Measurements from ENCODE around the gene MRPL2. TPM values are rescaled to one million over a fixed set of nuclear protein-coding genes. Genes with fewer than 3 reads are reported as not detected.
A peak's percentile ranks its signal among the peaks of the same experiment; 100 is the strongest.

The MRPL2 gene
- 24.5 TPM for total RNA-seq

DNA sequence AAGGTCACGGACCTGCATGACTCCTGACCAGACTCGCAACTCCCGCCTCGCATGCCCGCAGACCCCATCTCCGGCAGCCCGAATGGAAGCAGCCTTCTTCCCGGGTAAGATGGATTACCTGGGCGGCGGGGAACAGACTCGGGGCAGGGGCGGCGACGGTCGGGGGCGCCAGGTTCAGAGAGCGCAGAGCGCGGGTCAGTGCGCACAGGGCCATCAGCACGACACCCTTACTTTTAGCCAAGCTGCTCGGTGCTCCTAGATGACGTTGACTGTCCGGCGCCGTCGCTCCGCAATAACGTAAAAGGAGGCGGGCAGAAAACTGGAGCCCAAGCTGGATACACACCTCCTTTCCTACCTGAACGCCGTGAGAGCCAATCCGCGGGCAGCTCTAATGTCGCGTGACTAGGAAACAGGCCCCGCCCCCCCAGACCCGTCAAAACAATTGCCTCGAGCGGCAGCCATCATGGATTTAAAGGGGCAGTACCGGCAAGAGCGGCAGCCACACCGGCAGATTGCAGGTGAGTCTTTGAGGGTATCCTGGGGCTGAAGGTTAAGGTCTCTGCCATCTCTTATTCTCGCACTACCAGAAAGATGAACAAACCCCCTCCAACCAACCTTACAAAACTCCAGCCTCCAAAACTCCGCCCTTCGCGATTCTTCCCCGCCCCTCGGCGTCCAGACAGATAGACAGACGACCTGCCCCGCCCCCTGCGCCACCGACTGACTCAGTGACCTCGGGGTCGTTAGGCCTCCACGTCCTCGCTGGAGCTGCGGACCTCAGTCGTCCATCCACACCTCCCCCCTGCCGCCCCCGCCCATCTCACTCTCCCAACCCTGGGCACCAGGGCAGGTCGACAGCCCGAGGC lies at the start of gene MRPL2, which contains the start of gene KLC4:
TSS of gene MRPL2 (minus strand) at position 267 of the 866 bp plus-strand sequence. CDS start at position 214, 53 bp downstream.
TSS of gene KLC4 (plus strand) at position 464 of the 866 bp plus-strand sequence. CDS start 1,705 bp downstream, outside the sequence.
- DNase-seq (ENCODE audit: low read depth in 2 of 3, low spot score in 2 of 3): peak; percentile 86 to 99 (median 99)

DNA sequence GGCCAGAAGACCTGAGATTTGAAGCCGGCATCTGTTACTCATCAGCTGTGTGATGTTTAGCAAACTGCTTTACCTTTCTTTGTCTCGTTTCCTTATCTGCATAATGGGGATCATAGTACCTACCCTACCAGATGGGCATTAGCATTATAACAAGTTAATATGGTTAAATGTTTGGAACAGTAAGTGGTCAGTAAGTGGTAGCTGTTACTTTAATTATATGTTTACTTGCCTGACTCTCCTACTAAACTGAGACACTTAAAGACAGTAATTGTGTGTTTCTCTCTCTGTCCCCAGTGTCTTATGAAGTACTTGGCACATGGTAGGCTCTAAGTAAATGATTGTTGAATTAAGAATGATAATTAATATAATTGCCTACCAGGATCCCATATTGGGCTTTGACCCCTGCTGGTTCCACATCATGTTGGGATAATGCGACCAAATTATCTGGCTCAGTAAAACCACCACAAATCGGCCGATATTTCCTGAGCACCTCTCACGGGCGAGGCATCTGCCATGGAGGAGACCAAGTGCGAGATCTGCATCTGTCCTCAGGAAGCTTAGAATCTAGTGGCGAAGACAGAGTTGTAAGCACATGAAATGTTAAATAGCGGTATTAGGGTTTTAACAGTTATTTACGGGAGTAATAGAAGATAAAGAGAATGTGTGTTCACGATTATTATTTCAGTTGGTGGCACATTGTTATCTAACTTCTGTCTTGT lies 48.3 kb upstream of the MRPL2 start:
- DNase-seq (ENCODE audit: low read depth in 2 of 3, low spot score in 2 of 3): no peak

DNA sequence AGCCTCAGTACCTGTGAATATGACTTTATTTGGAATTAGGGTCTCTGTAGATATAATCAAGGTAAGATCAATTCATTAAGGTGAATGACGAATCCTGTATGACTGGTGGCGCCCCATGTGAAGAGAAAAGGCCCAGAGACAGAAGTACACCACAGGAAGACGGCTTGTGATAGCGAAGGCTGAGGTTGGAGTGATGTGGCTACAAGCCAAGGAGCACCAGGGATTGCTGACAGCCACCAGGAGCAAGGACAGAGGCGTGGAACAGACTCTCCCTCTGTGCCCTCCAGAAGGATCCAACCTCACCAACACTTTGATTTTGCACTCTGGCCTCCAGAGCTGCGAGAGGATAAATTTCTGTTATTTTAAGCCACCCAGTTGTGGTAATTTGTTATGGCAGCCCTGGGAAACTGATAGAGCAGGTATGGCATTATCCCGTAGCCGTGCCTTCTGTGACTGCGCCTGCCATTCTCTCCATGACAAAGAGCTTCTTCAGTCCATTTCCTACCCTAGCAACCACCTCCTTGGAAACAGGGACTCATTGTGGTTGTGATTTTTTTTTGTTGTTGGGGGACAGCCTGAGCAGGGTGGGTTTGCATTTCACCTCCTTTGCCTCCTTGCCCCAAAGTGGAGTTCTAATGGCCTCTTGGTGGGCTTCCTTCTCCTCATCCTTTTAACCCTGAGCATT lies 46.4 kb upstream of the MRPL2 start:
- DNase-seq (ENCODE audit: low read depth in 2 of 3, low spot score in 2 of 3): no peak

DNA sequence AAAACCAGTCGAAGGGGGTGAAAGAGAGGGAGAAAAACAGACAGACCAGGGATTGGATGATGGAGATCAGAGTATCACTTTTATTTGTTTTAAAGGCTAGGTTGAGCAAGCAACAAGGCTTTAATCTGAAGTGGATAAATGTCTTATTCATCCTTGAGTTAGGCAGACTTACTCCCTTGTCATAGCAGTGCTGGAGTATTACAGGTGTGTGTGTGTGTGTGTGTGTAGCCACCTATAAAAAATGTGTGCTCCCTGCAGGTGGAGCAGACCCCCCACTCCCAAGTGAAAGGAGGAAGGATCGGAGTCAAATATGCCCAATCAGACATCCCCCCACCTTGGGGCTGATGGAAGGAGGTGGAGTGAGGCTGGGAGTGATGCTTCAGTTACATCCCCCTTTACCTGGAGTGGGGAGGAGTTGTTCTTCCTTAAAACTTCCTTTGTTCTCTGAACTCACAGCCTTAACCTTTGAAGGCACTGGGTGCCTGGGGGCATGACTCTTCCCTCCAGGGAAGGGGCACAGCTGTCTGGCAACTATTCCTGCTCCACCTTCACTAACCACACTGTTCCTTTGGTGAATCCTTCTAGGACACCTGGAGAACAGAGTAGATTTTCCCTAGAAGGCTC lies 44.1 kb upstream of the MRPL2 start:
- DNase-seq (ENCODE audit: low read depth in 2 of 3, low spot score in 2 of 3): no peak

DNA sequence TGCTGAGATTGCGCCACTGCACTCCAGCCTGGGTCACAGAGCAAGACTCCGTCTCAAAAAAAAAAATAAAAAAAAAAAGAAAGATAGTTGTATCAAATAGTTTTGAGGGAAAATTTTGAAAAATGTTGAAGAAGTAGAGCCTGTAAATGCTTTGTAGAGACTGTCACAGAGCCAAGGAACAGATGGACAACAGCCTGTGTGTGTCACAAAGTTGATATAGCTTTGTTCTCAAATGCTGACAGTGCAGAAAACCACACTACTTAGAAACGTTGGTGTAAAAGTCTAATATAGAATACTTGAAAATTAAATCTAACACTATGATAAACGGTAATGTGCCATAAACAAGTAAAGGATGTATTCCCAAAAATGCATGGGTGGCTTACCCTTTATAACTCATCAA lies 42.3 kb upstream of the MRPL2 start:
- DNase-seq (ENCODE audit: low read depth in 2 of 3, low spot score in 2 of 3): no peak

DNA sequence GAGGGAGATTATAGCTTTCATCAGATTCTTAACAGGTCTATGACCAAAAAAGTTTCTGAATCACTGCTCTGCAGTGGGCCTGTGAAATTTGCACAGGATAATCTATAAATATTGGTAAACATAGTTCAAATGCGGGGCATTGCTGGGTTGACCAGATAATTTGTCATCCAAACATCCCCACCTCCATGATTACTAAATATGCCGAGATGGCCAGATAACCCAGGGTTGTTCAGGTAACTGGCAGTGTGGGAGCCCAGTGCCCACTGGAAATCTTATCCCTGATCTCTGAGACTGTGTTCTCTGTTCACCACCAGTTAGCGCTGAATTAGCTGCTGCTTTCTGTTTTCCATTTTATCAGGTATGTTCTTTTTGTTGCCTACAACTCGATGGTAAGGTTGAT lies 38.3 kb upstream of the MRPL2 start:
- DNase-seq (ENCODE audit: low read depth in 2 of 3, low spot score in 2 of 3): no peak

DNA sequence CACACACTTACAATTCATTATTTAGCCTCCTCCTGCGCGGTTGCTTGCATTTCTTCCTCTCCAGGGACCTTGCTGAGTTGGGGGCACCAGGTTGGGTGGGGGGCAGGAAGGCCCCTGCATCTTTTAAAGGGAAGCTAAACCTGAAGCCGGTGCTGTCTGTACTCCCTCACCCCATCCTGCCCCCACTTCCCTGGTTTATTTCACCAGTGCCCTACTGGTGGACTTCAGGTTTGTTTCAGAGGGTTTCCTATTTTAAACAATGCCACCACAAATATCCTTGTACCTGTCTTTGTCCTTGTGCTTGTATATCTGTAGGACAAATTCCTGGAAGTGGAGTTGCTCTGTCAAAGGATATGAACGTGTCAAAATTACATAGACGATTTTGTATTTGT lies 37.9 kb upstream of the MRPL2 start:
- DNase-seq (ENCODE audit: low read depth in 2 of 3, low spot score in 2 of 3): no peak

DNA sequence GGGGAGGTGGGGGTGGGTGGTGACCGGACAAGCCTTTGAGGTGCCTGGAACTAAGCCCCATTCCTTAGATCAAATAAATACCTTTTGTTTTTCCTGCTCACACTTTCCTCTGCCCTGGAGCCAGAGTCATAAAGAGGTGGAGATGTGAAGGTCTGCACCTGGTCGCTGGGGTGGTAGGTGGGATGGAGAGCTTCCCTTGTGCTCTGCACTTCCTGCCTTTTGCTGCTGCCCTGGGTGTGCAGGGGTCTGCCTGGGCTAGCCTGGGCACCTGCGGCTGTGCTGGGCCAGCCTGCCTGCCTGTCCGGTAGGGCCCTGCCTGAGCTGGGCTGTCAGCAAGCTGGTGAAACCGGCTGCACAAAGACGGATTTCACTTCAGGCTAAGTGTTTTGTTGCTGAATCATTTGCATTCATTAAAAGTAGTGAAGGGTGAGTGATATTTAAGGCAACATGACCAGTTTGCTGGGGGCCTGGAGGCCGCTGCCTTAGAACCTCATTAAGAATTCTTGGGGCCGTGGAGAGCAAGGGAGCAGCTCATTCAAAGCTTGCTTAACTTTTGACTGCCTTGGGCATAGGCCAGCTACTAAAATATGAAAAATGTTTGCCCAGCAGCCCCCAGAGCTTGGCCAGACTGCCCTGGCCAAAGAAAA lies 37.3 kb upstream of the MRPL2 start:
- peak in 1 of 3 donors; percentile 44 for DNase-seq (ENCODE audit: low read depth in 2 of 3, low spot score in 2 of 3)

DNA sequence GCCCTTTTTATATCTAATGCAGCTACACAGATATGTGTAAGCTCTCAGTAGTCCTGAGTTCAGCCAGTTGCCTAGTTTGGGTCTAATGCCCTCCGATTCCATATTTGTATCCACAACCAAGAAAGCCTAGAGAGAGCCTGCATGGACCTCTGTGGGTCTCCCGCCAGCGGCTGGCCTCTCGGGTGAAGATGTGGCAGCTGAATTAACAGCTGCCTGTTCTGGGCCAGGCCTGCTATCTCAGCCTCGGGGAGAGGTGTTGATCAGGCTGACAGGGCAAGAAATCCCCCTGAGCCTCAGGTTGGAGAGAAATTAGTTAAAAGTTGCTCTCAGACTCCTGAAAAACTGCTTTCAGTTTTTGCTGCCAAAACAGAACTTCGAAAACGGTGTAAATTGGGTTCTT lies 36.7 kb upstream of the MRPL2 start:
- no peak for DNase-seq (ENCODE audit: low read depth in 2 of 3, low spot score in 2 of 3)

DNA sequence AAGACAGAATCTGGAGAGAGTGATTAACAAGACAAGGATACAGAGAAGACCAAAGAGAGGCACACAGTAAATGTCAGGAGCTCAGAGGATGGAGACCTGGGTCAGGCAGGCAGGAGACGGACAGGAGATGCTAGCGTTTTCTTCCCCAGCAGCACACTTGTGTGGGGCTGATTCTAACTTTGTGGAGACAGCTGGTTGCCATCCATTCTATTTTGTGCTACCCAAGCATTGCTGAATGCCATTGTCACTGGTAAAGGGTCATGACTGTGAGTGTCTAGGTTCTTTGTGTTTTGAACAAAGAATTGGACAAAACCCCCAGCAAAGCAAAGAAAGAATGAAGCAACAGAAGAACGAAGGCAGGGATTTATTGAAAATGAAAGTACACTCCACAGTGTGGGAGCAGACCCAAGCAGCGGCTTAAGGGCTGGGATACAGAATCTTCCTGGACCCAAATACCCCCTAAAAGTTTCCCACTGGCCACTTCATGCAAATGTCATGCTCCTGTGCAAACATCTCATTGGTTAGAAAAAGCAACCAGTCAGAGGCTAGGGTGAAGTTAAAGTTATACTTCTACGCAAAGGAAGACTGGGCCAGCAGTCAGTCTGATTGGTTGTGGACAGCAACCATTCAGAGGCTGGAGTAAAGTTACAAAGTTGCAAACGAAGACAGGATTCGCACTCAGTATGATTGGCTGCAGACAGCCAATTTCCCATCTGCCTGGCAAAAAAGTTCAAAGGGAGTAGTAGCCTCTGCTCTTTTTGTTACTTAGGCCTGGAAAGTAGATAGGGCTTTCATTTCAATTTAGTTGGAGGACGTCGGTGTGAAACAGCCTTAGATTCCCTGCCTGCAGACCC lies 34.4 kb upstream of the MRPL2 start:
- peak in 1 of 3 donors; percentile 48 for DNase-seq (ENCODE audit: low read depth in 2 of 3, low spot score in 2 of 3)

DNA sequence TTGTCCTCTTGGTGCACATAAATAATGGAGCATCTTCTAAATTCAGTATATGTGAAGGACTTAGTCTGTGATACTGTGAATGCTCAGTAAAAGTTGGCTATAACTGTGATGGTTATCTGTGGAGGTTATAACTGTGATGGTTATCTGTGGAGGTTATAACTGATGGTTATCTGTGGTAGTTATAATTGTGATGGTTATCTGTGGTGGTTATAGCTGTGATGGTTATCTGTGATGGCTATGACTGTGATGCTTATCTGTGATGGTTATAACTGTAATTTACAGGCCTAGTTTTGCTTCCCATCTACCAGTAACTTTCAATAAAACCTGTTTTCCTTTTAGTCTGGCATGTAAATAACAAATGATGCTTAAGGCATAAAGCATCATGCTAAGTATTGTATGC lies 33.4 kb upstream of the MRPL2 start:
- DNase-seq (ENCODE audit: low read depth in 2 of 3, low spot score in 2 of 3): no peak

DNA sequence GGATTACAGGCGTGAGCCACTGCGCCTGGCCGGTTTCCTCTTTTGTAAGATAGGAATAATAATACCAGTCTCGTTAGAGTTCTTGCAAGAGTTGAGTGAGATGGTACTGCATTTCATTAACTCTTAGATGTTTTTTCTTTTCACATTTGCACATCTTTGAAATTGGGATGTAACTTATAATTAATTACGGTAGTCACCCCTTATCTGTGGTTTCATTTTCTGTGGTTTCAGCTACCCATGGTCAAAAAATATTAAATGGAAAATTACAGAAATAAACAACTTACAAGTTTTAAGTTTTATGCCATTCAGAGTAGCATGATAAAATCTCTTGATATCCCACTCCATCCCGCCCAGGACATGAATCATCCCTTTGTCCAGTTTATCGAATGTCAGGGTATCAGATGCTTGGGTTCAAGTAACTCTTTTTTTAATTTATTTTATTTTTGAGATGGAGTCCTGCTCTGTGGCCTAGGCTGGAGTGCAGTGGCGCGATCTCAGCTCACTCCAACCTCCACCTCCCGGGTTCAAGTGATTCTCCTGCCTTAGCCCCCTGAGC lies 32.3 kb upstream of the MRPL2 start:
- no peak for DNase-seq (ENCODE audit: low read depth in 2 of 3, low spot score in 2 of 3)

DNA sequence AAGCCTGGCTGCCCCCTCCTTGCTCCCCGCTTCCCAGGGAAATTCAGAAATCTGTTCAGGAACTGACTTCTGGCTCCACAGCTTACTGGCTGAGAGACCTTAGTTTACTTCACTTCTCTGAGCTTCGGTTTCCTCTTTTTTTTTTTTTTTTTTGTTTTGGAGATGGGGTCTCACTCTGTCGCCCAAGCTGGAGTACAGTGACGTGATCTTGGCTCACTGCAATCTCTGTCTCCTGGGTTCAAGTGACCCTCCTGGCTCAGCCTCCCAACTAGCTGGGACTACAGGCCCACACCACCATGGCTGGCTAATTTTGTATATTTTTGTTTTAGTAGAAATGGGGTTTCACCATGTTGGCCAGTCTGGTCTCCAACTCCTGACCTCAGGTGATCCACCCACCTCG lies 31.8 kb upstream of the MRPL2 start:
- DNase-seq (ENCODE audit: low read depth in 2 of 3, low spot score in 2 of 3): no peak

DNA sequence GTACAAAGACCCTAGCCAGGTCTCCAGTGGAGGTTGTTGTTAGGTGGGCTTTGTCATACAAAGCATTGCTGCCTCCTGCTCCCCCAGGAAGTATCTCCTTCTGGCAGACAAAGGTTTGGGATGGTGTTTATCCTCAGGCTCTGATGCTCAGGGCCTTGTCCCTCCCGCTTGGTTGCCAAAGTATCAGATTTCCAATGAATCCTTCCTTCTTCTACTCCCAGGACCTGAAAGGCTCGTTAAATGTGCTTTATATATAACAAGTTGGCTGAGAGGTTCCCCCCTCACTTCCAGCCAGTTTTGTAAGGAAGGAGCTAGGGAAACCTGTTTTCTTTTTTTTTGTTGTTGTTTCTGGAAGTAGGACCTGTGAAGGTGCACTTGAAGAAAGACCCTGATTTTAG lies 31.3 kb upstream of the MRPL2 start:
- no peak for DNase-seq (ENCODE audit: low read depth in 2 of 3, low spot score in 2 of 3)

DNA sequence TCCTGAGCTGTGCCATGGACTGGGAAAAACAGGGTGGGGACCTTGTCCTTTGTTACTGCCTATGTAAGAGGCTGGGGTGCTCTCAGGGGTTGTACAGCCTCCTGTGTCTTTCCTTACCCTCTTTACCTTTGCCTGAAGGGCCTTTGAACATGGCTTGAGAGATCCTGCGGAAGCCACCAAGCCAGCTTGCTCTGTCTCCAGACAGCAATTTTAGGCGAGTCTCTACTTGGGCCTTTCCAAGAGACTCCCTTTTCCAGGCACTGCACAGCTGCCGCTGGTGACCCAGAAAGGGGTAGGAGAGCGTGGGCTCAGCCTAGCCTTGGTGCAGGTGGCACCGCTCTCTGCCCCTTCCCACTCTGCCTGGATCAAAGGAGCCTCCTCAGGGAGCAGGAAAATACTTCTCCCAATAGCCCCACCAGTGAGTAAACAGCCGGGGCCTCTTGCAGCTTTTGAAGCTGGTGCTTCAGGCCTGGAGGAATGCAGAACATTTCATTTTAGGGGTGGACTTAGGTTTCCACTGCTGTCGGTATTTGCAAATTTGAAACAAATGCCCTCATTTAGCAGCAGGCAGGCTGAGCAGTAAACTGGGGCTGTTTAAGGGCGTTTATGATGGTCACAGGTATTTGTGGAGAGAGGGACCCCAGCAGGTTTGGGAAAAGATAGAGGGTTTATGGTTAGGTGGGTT lies 30.8 kb upstream of the MRPL2 start:
- DNase-seq (ENCODE audit: low read depth in 2 of 3, low spot score in 2 of 3): no peak

DNA sequence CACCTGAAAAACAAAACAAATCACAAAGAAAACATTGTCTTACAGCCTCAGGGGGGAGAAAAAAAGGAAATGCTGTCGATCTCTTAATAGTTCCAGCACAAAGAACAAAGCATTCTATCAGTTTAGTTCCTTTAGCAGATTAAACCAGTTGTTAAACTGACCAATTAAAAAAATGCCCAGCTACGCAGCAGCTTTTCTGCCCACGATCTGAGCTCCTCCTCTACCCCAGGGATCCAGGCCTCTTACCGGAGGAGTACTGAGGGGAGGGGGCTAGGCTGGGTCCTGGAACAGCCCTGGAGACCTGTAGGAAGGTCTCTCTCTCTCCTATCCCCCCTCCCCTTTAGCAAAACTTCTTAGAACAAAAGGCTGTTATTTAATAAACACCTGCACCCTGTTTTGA lies 30.2 kb upstream of the MRPL2 start:
- DNase-seq (ENCODE audit: low read depth in 2 of 3, low spot score in 2 of 3): no peak

DNA sequence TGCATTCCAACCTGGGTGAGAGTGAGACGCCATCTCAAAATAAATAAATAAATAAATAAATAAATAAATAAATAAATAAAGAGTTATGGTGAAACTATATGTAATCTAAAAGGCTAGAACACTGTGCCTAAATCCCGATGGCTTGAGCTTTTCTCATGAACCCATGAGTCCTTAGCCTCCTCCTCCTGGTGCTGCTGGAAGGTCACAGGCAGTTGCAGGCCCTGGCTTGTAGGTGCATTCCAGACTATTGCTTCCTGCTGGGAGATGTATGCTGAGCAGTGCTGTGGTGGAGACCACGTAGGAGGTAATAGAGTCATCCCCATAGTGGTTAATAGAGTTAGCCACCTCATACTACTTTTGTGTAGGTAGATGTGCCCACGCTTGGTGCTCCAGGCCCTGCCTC lies 29.4 kb upstream of the MRPL2 start:
- no peak for DNase-seq (ENCODE audit: low read depth in 2 of 3, low spot score in 2 of 3)

DNA sequence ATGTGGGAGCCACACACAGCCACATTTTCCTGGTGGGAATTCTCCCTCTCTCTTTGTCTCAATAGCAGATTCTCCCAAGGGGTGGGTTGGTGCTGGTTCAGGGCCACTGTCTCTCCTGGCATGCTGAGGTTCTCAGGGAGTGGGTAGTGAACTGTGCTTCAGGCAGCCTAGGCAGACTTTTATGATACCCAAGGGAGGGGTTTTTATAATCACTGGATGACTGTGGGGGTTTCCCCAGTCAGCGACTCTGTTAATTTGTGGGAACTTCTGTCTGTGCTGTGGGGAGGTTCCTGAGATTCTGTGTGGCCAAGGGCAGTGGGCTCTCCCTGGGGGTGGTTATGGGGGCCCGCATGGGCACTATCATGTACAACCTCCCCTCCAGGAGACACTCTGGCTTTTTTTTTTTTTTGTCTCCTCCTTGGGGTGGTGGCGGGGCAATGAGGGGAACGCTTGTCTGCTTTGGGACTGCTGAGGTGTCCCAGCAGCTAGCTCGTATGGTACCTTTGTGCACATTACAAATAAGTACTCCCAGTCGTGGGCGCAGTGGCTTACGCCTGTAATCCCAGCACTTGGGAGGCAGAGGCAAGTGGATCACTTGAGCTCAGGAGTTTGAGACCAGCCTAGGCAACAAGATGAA lies 26.9 kb upstream of the MRPL2 start:
- DNase-seq (ENCODE audit: low read depth in 2 of 3, low spot score in 2 of 3): no peak

Measured in hematopoietic multipotent progenitor cell (in vitro differentiated cells).